HepG2 (cell line): Measurements from ENCODE around the gene DPEP3. TPM values are rescaled to one million over a fixed set of nuclear protein-coding genes. Genes with fewer than 3 reads are reported as not detected.

Experiments used
- ATAC-seq: fragments of 200-7000 bp; cut with Tn5 transposase; 3 replicates; pipeline ENCODE4 v1.9.1; 2020; ENCODE audit warnings: mild to moderate bottlenecking, moderate library complexity
- BruUV-seq: library from RNA; stranded (reverse); fragments of 400-500 nt; replicated peaks from 2 replicates; lab custom pipeline; 2021; lab: Mats Ljungman, UMichigan
- CTCF ChIA-PET: fragments of 300-600 bp; formaldehyde crosslinking; extraction: SDS; loops from one replicate; lab custom pipeline; 2021; ENCODE audit warnings: low total read pairs, inconsistent platforms, low intra/inter-chr PET ratio; lab: Yijun Ruan, JAX
- POLR2A ChIA-PET: fragments of 350-600 bp; sonication (Branson Sonifier 250); formaldehyde crosslinking; loops from one replicate; lab custom pipeline; 2020; ENCODE audit warnings: antibody characterized with exemption, inconsistent platforms; lab: Yijun Ruan, JAX
- DNase-seq: peaks from one replicate; pipeline ENCODE4 v3.0.0-alpha.2; 2015; ENCODE audit warnings: low spot score
- FAIRE-seq: peaks from 3 replicates; lab custom pipeline; 2011; peaks lifted over from hg19 to GRCh38; lab: Jason Lieb, UNC
- H2AFZ ChIP-seq: one replicate; pipeline ENCODE4 v1.6.1; 2011; ENCODE audit warnings: low read length, inconsistent platforms
- H3K27ac ChIP-seq: fragments of 300-600 bp; 3 replicates; pipeline ENCODE4 v1.8.0; 2011; ENCODE audit warnings: mixed run types, mild to moderate bottlenecking, mixed read lengths, low read length, inconsistent platforms; ENCODE audit not compliant: insufficient read depth; ENCODE audit errors: extremely low read length
- H3K27me3 ChIP-seq, 2 experiments: fragments of 200-600 bp in 1 of 2; 2 replicates in 1 of 2; 3 replicates in 1 of 2; pipeline versions ENCODE4 v1.6.0 to v1.8.0; 2011; ENCODE audit warnings: low read length in 2 of 2, mild to moderate bottlenecking in 2 of 2, moderate library complexity in 2 of 2, inconsistent platforms in 1 of 2; ENCODE audit not compliant: insufficient read depth in 2 of 2, control insufficient read depth in 1 of 2
- H3K36me3 ChIP-seq, 2 experiments: fragments of 200-600 bp in 1 of 2; replicated peaks in 1 of 2; 2 replicates in 1 of 2; 3 replicates in 1 of 2; pipeline versions ENCODE4 v1.5.1 to v1.8.0; 2011; ENCODE audit warnings: low read length in 2 of 2, inconsistent platforms in 1 of 2; ENCODE audit not compliant: insufficient read depth in 2 of 2, control insufficient read depth in 1 of 2
- H3K4me1 ChIP-seq: 2 replicates; pipeline ENCODE4 v1.5.1; 2012; ENCODE audit warnings: low read length, inconsistent platforms; ENCODE audit not compliant: insufficient read depth
- H3K4me2 ChIP-seq: 2 replicates; pipeline ENCODE4 v1.6.0; 2011; ENCODE audit warnings: low read depth, low read length, inconsistent platforms
- H3K4me3 ChIP-seq, 3 experiments: fragments of 200-600 bp in 1 of 3; sonication (generic), shearing (Covaris generic) in 1 of 3; replicated peaks in 1 of 3; 2 replicates each; pipeline ENCODE4 v1.5.1; 2011 to 2016; ENCODE audit warnings: low read length in 3 of 3, inconsistent platforms in 2 of 3, low read depth in 2 of 3, mild to moderate bottlenecking in 2 of 3, control low read depth in 1 of 3, mixed read lengths in 1 of 3; ENCODE audit not compliant: insufficient read depth in 1 of 3
- H3K79me2 ChIP-seq: one replicate; pipeline ENCODE4 v1.6.1; 2011; ENCODE audit warnings: low read length, inconsistent platforms; ENCODE audit not compliant: insufficient read depth
- H3K9ac ChIP-seq: 2 replicates; pipeline ENCODE4 v1.6.0; 2011; ENCODE audit warnings: mild to moderate bottlenecking, low read depth, low read length, inconsistent platforms; ENCODE audit not compliant: insufficient read depth
- H3K9me3 ChIP-seq: 2 replicates; pipeline ENCODE4 v1.5.1; 2012; ENCODE audit warnings: mild to moderate bottlenecking, low read length
- H4K20me1 ChIP-seq: 2 replicates; pipeline ENCODE4 v1.6.0; 2011; ENCODE audit warnings: inconsistent platforms, mild to moderate bottlenecking, low read length, moderate library complexity; ENCODE audit not compliant: insufficient read depth
- GMEB2 ChIP-seq: IDR thresholded peaks from 2 replicates; pipeline ENCODE4 v1.6.1; 2016; ENCODE audit warnings: missing biosample characterization, missing genetic modification reagents, low read depth
- HNRNPK ChIP-seq: fragments of 200-400 bp; formaldehyde crosslinking; IDR thresholded peaks from 2 replicates; pipeline ENCODE4 v1.6.1; 2018; ENCODE audit warnings: low read length, low read depth, moderate library complexity, mild to moderate bottlenecking; ENCODE audit not compliant: poor library complexity, severe bottlenecking
- JUN ChIP-seq: sonication (generic); formaldehyde crosslinking; IDR thresholded peaks from 2 replicates; pipeline ENCODE4 v1.4.0; 2020; ENCODE audit warnings: mild to moderate bottlenecking, missing genetic modification reagents
- KAT8 ChIP-seq: IDR thresholded peaks from 2 replicates; pipeline ENCODE4 v1.6.1; 2016; ENCODE audit warnings: missing genetic modification reagents, missing compliant biosample characterization
- KLF13 ChIP-seq: sonication (generic); formaldehyde crosslinking; IDR thresholded peaks from 2 replicates; pipeline ENCODE4 v1.4.0; 2020; ENCODE audit warnings: mild to moderate bottlenecking, missing genetic modification reagents
- PHF20 ChIP-seq: sonication (generic); formaldehyde crosslinking; IDR thresholded peaks from 2 replicates; pipeline ENCODE4 v1.5.0; 2020; ENCODE audit warnings: mild to moderate bottlenecking, missing genetic modification reagents
- RBM22 ChIP-seq: fragments of 200-400 bp; formaldehyde crosslinking; optimal IDR thresholded peaks from 2 replicates; pipeline ENCODE3; 2017; ENCODE audit warnings: mild to moderate bottlenecking, low read length, moderate library complexity
- REL ChIP-seq: sonication (generic); formaldehyde crosslinking; conservative IDR thresholded peaks from 2 replicates; pipeline ENCODE4 v1.8.0; 2022; ENCODE audit warnings: mild to moderate bottlenecking, missing genetic modification reagents, moderate library complexity
- RERE ChIP-seq: IDR thresholded peaks from 2 replicates; pipeline ENCODE4 v1.6.1; 2016; ENCODE audit warnings: low read depth, missing genetic modification reagents, missing compliant biosample characterization
- RFXANK ChIP-seq: IDR thresholded peaks from 2 replicates; pipeline ENCODE4 v1.6.1; 2016
- RNF219 ChIP-seq: sonication (generic); formaldehyde crosslinking; IDR thresholded peaks from 2 replicates; pipeline ENCODE4 v1.5.0; 2020; ENCODE audit warnings: mild to moderate bottlenecking, missing genetic modification reagents
- ZBTB42 ChIP-seq: sonication (generic); formaldehyde crosslinking; IDR thresholded peaks from 2 replicates; pipeline ENCODE4 v1.5.0; 2020; ENCODE audit warnings: mild to moderate bottlenecking, missing genetic modification reagents
- ZNF230 ChIP-seq: sonication (generic); formaldehyde crosslinking; IDR thresholded peaks from 2 replicates; pipeline ENCODE4 v1.4.0; 2020; ENCODE audit warnings: mild to moderate bottlenecking, missing genetic modification reagents
- ZNF367 ChIP-seq: sonication (generic); formaldehyde crosslinking; IDR thresholded peaks from 2 replicates; pipeline ENCODE4 v1.4.0; 2020; ENCODE audit warnings: missing genetic modification reagents, borderline replicate concordance
- ZNF660 ChIP-seq: sonication (generic); formaldehyde crosslinking; IDR thresholded peaks from 2 replicates; pipeline ENCODE4 v1.5.1; 2020; ENCODE audit warnings: mild to moderate bottlenecking, low read depth, missing genetic modification reagents, borderline replicate concordance
- ZNF841 ChIP-seq: sonication (generic); formaldehyde crosslinking; IDR thresholded peaks from 2 replicates; pipeline ENCODE4 v1.8.1; 2023; ENCODE audit warnings: missing genetic modification reagents, borderline replicate concordance
- WGBS: methylation state at CpG from one replicate; pipeline ENCODE4 v1.1.6; 2017; ENCODE audit warnings: low lambda C conversion rate; 5-methylcytosine and 5-hydroxymethylcytosine counted together
- in situ Hi-C: cut with HindIII; loops from 2 replicates; pipeline ENCODE4 v1.10.0; 2017; ENCODE audit warnings: low pct_unique_long_range_greater_than_20kb; ENCODE audit not compliant: extremely low pct_ligation_motif_present
- intact Hi-C: fragments of 100-400 bp; cut with micrococcal nuclease; formaldehyde crosslinking; loops from one replicate; pipeline ENCODE4 v1.10.0; 2022; ENCODE audit not compliant: unreplicated experiment
- polyA plus RNA-seq, 8 experiments: library from polyadenylated mRNA; depleted of rRNA in 3 of 8; stranded (reverse) in 7 of 8; unstranded in 1 of 8; fragments of >200 nt; fragmentation: Illumina TruSeq in 4 of 8; extraction: Trizol in 4 of 8; gene quantifications; 2 replicates each; pipeline versions ENCODE4 v1.2.1 to v1.2.3, GENCODE V29; 2011 to 2016; ENCODE audit warnings: low read depth in 4 of 8, missing spikeins in 1 of 8, mixed read lengths in 1 of 8; ENCODE audit not compliant: insufficient read depth in 1 of 8
- total RNA-seq, 5 experiments: library from RNA; depleted of rRNA; stranded (reverse); fragments of >200 nt; fragmentation: Illumina TruSeq; extraction: Trizol; gene quantifications; 2 replicates each; pipeline ENCODE4 v1.2.3, GENCODE V29; 2016; ENCODE audit warnings: low read depth in 1 of 5

Gene DPEP3
- total and polyA plus RNA-seq, 2 of the 13 experiments (the other 11 are each of a cell fraction or from before 2014, with no cell fraction given): not detected

- WGBS: 6% methylated on average over 3 of the region's 3 CpGs
- ATAC-seq (peak; percentile 67), FAIRE-seq (peak; percentile 89), DNase-seq (peak; percentile 65)
- BruUV-seq: no TSS peak
- peaks cover 62% of the 10 kb centered on the region for H3K4me1 ChIP-seq
- H3K27ac ChIP-seq: peak overlapping the region; percentile 75
- in situ Hi-C loops (no loop called here), intact Hi-C loops (no loop called here)
- H3K9ac ChIP-seq: peak overlapping the region; percentile 97
- H3K4me3 ChIP-seq: peak overlapping the region; percentile 89 to 91 (median 90)
- ChIA-PET POLR2A (interaction anchor here (0.5 to 12.9 kb wide), 21 partner anchors 9 to 405 kb away, joined by 3 to 226 read pairs (median 6); partner anchors contain the start of genes CTCF, CTRL, DDX28 and DPEP2), CTCF (no interaction called here)
- peaks cover 16% of the 10 kb centered on the region for H4K20me1 ChIP-seq
- no peak overlapping the region for H2AFZ ChIP-seq
- H3K27me3 ChIP-seq: no peaks in the 10 kb centered on the region; a peak in 1 of 5 replicates
- peaks cover 14 to 19% of the 10 kb centered on the region in 2 experiments for H3K36me3 ChIP-seq
- H3K9me3 ChIP-seq: no peaks in the 10 kb centered on the region
- H3K79me2 ChIP-seq: peaks cover 68% of the 10 kb centered on the region
- H3K4me2 ChIP-seq: peak overlapping the region; percentile 92
- no peak for TF ChIP-seq ZBTB42 (CRISPR knock-in tag)
- TF ChIP-seq KAT8 (CRISPR knock-in tag): no peak
- no peak for TF ChIP-seq RNF219 (CRISPR knock-in tag)
- no peak for TF ChIP-seq KLF13
- TF ChIP-seq GMEB2 (CRISPR knock-in tag): no peak
- no peak for TF ChIP-seq HNRNPK
- TF ChIP-seq ZNF230 (CRISPR knock-in tag): no peak
- TF ChIP-seq REL (CRISPR knock-in tag): no peak
- no peak for TF ChIP-seq ZNF841 (CRISPR knock-in tag)
- no peak for TF ChIP-seq ZNF660 (CRISPR knock-in tag)
- no peak for TF ChIP-seq PHF20 (CRISPR knock-in tag)
- TF ChIP-seq ZNF367 (CRISPR knock-in tag): no peak
- TF ChIP-seq RBM22: no peak
- TF ChIP-seq JUN: 0 out of 2 replicates have a peak, but pooled peaks have one; percentile 14
- TF ChIP-seq RFXANK (CRISPR knock-in tag): no peak
- TF ChIP-seq RERE (CRISPR knock-in tag): no peak
Measured at GRCh38 chr16:67966549-67967182, 13.6 kb downstream of the DPEP3 start.
